ENCODE results near the gene CST3. TPM values are rescaled to one million over a fixed set of nuclear protein-coding genes. Genes with fewer than 3 reads are reported as not detected.

The CST3 gene
- total and polyA plus RNA-seq, 12 donors: 92.4 to 1,851 (median 1,124) TPM

GRCh38 chr20:23613676-23614075 is 24.1 kb downstream of the CST3 start:
- TF ChIP-seq CTCF (IDR thresholded peaks at IDR 0.05) (no peak), POLR2A (IDR thresholded peaks at IDR 0.05) (no peak)
- Histone ChIP-seq H3K9me3 (replicated peaks in 1 of 3) (no peaks in the 10 kb centered on the region), H3K4me3 (no peak overlapping the region), H3K4me1 (replicated peaks in 1 of 2) (no peaks in the 10 kb centered on the region), H3K27ac (peak overlapping the region in 1 of 5 donors; percentile 40), H3K27me3 (no peaks in the 10 kb centered on the region), H3K36me3 (replicated peaks in 1 of 2) (no peaks in the 10 kb centered on the region)
- no peak for DNase-seq
- intact Hi-C loops (cut with DNase I): loop anchor here in 1 of 2 donors (5.0 kb wide), 1 partner anchor 266 kb away; no protein-coding TSS in a partner anchor

DNA sequence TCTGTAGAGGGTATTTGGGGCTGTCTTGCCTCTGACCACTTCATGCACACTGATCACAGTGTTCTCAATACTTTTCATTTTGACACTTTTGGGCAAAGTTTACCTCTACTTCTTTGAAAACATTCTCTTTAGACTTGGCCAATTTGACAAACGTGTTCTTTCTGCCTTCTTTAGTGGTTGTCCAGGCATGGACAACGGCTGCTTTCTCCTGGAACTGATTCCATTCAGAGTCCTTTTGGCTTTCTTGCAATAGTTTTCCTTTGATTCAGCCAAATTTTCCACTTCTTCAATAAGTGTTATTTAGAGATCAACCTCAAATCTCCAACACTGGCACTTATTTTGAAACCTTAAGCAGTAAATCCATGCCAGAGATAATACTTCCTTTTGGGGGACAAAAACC is 25.4 kb downstream of the CST3 start:
- WGBS, 4 donors: 57 to 68% (median 63%) methylated on average over 2 of the region's 2 CpGs
- Histone ChIP-seq H3K4me1 (replicated peaks in 1 of 2) (no peaks in the 10 kb centered on the region), H3K9me3 (replicated peaks in 1 of 3) (no peaks in the 10 kb centered on the region), H3K36me3 (replicated peaks in 1 of 2) (no peaks in the 10 kb centered on the region), H3K27me3 (no peaks in the 10 kb centered on the region), H3K27ac (no peak overlapping the region), H3K4me3 (no peak overlapping the region)
- TF ChIP-seq CTCF (IDR thresholded peaks at IDR 0.05) (no peak), POLR2A (IDR thresholded peaks at IDR 0.05) (no peak)
- intact Hi-C loops (cut with DNase I): loop anchor here in 1 of 2 donors (5.0 kb wide), 1 partner anchor 265 kb away; no protein-coding TSS in a partner anchor
- DNase-seq: no peak

- intact Hi-C loops (cut with DNase I): loop anchor here (5.0 kb wide), 2 partner anchors 167 to 262 kb away; no protein-coding TSS in a partner anchor
These were observed 28.2 kb downstream of the CST3 start for GRCh38 chr20:23609486-23610109.

More at GRCh38 chr20:23609486-23610109, 28.2 kb downstream of the CST3 start:
- H3K9me3 ChIP-seq (replicated peaks in 1 of 3): no peaks in the 10 kb centered on the region
- 85 to 90% (median 88%) methylated on average over 5 of the region's 5 CpGs for WGBS, 4 donors
- no peaks in the 10 kb centered on the region for H3K27me3 ChIP-seq
- no peak overlapping the region for H3K4me3 ChIP-seq
- TF ChIP-seq CTCF (IDR thresholded peaks at IDR 0.05) (no peak), POLR2A (IDR thresholded peaks at IDR 0.05) (no peak)
- no peaks in the 10 kb centered on the region for H3K36me3 ChIP-seq (replicated peaks in 1 of 2)
- H3K4me1 ChIP-seq (replicated peaks in 1 of 2): no peaks in the 10 kb centered on the region
- H3K27ac ChIP-seq: no peak overlapping the region
- DNase-seq: no peak

Data from adrenal gland (tissue), 12 donors.